Measurements from ENCODE around the gene DNAJC12.
A peak's percentile ranks its signal among the peaks of the same experiment; 100 is the strongest.

DNAJC12 gene

DNA sequence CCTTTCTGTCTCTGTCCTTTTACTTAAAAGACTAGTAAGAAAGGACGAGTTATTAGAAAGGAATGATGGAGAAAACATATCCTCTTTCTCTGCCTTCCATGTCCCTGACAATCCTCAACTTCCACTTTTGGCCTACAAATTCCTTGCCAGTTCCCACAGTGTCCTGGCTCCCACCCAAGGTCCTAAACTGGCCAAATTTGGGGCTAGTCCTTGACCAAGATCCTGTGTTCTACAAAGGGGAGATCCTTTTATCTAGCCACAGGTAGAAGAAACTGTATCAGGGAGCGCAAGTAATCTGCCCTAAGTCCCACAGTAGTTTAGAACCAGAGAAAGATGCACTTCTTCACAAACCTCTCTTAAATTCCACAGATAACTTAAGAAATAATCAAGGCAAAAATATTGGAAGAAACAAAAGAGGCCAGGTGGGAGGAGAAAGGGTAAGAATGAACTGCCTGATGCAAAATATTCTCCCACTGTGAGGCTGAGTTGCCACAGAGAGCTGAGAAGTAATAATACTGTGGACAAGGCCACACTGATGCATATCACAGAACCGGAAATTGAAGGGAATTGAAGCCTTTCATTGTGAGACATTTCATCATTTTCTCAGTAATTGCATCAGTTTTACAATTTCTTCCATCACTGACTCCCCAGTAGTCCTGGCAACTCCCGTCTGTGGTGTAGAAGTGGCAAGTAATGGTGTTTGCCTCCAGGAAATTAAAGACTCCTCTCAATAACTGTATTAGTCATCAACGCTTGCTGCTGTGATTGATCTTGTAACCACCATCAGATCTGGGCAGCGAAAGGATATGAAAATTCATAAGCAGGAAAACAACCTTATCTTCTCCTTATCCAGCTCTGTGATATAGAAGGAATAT lies 47.2 kb downstream of the DNAJC12 start:
- DNase-seq (ENCODE audit: low read depth, low spot score): no peak

DNA sequence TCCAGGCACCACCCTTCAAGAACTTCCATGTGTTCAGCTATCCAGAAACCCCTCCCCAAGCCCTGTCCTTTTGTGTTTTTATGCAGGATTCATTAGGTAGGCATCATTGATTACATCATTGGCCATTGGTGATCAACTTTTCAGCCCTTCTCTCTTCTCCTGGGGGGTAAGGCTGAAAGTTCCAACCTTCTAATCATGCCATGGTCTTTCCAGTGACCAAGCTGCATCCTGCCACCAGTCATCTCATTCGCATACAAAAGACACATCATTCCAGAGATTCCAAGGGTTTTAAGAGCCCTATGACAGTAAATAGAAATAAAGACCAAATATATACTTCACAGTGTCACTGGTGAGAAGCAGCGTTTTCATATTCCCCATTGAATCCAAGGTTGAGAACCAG lies 48.2 kb downstream of the DNAJC12 start:
- no peak for DNase-seq (ENCODE audit: low read depth, low spot score)
- POLR2A ChIA-PET: no interaction called here
- TF ChIP-seq, protein P1, sequence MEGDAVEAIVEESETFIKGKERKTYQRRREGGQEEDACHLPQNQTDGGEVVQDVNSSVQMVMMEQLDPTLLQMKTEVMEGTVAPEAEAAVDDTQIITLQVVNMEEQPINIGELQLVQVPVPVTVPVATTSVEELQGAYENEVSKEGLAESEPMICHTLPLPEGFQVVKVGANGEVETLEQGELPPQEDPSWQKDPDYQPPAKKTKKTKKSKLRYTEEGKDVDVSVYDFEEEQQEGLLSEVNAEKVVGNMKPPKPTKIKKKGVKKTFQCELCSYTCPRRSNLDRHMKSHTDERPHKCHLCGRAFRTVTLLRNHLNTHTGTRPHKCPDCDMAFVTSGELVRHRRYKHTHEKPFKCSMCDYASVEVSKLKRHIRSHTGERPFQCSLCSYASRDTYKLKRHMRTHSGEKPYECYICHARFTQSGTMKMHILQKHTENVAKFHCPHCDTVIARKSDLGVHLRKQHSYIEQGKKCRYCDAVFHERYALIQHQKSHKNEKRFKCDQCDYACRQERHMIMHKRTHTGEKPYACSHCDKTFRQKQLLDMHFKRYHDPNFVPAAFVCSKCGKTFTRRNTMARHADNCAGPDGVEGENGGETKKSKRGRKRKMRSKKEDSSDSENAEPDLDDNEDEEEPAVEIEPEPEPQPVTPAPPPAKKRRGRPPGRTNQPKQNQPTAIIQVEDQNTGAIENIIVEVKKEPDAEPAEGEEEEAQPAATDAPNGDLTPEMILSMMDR (IDR thresholded peaks at IDR 0.05; ENCODE audit: insufficient read depth, low read length, missing control alignments): no peak
- H3K4me3 ChIP-seq (ENCODE audit: low read depth, low read length): no peak overlapping the region
- CTCF ChIA-PET: interaction anchor here (1.3 to 3.2 kb wide), 3 partner anchors 11 to 512 kb away, joined by 6 to 37 read pairs (median 16); no protein-coding TSS in a partner anchor

More for the DNA sequence above, 47.2 kb downstream of the DNAJC12 start:
- TF ChIP-seq, protein P1 (IDR thresholded peaks at IDR 0.05; ENCODE audit: insufficient read depth, low read length, missing control alignments): no peak
- ChIA-PET CTCF (interaction anchor here (1.3 kb wide), 1 partner anchor 94 kb away, joined by 6 read pairs; no protein-coding TSS in a partner anchor), POLR2A (no interaction called here)
- no peak overlapping the region for H3K4me3 ChIP-seq (ENCODE audit: low read depth, low read length)

DNA sequence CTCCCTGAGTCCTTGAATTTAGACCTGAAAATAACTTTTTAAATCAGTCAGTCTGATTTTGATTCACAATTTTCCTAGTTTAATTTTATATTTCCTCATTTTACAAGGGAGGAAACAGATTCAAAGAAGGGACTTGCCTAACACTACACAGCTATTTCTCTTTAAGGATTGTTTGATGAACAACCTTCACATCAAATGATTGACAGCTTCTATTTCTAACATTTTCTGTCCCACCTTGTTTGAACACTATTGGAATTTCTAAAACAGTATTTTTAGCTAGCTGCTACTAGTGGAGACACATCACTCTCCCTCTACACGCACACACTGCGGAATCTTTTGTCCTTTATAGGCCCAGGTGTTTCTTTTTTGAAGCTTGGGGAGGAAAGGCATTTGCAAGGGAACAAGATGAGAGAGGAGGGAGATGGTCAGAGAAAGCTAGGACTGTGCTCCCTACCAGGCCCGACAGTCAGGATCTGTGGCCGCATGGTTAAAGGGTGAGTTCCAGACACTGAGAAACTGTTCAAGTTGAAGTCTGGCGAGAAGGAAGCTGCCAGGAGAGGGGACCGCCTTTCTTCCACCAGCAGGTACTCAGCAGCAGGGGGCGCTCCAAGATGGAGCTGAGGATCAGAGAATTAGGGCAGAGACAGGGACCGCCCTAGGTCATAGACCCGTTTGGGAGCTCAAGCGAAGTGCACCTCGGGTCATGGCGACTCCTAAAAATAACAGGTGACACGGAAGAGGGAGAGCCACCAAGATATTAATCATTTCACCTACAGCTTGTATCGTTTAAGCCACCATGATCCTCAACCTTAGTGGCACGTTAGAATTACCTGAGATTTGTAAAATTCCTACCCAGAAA lies 49.7 kb downstream of the DNAJC12 start:
- TF ChIP-seq, protein P1 (IDR thresholded peaks at IDR 0.05; ENCODE audit: insufficient read depth, low read length, missing control alignments): peak; percentile 35
- CTCF ChIA-PET: interaction anchor here (0.7 to 3.2 kb wide), 9 partner anchors 10 to 513 kb away, joined by 3 to 37 read pairs (median 4); partner anchors contain the start of gene CTNNA3
- POLR2A ChIA-PET: no interaction called here
- no peak overlapping the region for H3K4me3 ChIP-seq (ENCODE audit: low read depth, low read length)
- no peak for DNase-seq (ENCODE audit: low read depth, low spot score)

DNA sequence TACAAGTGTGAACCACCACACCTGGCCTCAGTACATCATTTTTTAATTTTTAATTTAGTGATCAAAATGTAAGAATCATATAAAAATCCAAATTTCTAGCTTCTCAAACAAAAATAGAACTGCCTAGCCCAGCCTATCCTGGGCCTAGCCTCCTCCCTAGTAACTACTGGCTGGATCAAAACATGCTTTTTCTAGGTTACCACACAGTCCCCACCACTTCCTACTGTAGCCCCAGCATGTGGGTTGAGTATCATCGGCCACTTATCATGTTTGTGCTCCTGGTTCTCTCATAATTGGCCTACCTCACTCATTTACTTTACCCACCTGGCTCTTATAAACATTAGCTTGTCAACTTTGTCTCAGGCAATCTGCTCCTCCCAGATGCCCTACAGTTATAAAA lies 52.9 kb downstream of the DNAJC12 start:
- TF ChIP-seq, protein P1 (IDR thresholded peaks at IDR 0.05; ENCODE audit: insufficient read depth, low read length, missing control alignments): no peak
- H3K4me3 ChIP-seq (ENCODE audit: low read depth, low read length): no peak overlapping the region
- DNase-seq (ENCODE audit: low read depth, low spot score): no peak
- ChIA-PET CTCF (interaction anchor here (1.2 to 2.7 kb wide), 4 partner anchors 11 to 424 kb away, joined by 3 to 16 read pairs (median 4); no protein-coding TSS in a partner anchor), POLR2A (interaction anchor here (0.9 kb wide), 1 partner anchor 179 kb away, joined by 3 read pairs; no protein-coding TSS in a partner anchor)

DNA sequence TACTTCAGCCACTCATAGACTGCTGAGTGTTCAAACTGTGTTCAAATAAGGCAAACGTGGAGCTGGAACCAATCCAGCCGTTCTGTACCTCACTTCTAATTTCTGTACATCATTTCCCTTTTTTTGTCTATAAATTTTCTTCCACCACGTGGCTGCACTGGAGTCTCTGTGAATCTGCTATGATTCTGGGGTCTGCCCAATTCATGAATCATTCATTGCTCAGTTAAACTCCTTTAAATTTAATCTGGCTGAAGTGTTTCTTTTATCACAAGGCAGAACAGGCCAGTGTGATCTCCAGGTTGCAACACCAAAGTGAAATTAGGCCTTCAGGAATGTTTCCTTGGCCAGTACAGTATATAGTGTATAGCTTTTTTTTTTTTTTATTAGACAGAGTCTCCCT lies 53.5 kb downstream of the DNAJC12 start:
- CTCF ChIA-PET: interaction anchor here (1.2 to 2.7 kb wide), 2 partner anchors 20 to 87 kb away, joined by 3 to 16 read pairs; no protein-coding TSS in a partner anchor
- no peak for DNase-seq (ENCODE audit: low read depth, low spot score)
- TF ChIP-seq, protein P1 (IDR thresholded peaks at IDR 0.05; ENCODE audit: insufficient read depth, low read length, missing control alignments): no peak
- POLR2A ChIA-PET: interaction anchor here (0.9 kb wide), 1 partner anchor 178 kb away, joined by 3 read pairs; no protein-coding TSS in a partner anchor
- H3K4me3 ChIP-seq (ENCODE audit: low read depth, low read length): no peak overlapping the region
